GM19468 (cell line): ENCODE results near the gene SNX9.
"Not testable (repeated sequence)": the region's sequence is repeated elsewhere in the genome, so short reads cannot be mapped to it uniquely, and the experiment has no call there.

ENCODE experiments used
- ATAC-seq: cut with Tn5 transposase; IDR thresholded peaks from one replicate; pipeline ENCODE4 v1.9.1; 2021; ENCODE audit warnings: mild to moderate bottlenecking, moderate library complexity, moderate number of reproducible peaks; ENCODE audit not compliant: unreplicated experiment; ENCODE audit errors: extremely low read depth

Gene SNX9

DNA sequence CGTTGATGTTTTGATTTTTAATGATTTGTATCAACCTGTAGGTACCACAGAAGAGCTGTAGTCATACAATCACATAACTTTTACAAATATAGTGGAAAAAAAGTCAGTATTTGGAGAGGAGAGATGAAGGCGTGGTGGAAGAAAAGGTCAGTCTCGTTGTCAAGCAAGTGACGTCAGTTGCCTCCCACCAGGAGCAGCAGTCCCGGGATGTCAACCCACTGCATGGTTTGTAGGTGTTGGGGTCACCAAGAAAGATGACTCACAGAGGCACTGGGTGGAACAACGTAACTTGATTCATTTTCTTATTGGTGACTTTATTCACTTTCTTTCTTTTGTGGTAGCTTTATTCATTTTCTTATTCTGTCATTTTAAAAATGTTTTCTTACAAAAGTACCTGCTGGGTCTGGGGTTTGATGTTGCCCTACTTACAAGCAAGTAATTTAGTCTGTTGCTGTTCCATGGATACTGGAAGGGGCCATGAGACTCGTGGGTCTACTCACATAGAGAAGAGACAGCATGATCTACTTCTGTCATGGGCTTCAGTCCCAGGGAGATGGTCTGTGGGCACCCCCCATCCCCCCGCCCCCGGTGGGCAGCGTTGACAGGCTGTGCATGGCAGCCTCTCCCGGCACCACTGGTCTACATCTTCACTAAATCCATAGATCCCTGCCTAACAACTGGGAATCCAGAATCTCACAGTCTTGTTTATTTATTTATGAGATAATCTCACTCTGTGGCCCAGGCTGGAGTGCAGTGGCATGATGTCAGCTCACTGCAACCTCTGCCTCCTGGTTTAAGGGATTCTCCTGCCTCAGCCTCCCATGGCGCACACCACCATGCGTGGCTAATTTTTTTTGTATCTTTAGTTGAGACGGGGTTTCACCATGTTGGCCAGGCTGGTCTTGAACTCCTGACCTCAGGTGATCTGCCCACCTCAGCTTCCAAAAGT lies 122.2 kb downstream of the SNX9 start:
- no peak for ATAC-seq

DNA sequence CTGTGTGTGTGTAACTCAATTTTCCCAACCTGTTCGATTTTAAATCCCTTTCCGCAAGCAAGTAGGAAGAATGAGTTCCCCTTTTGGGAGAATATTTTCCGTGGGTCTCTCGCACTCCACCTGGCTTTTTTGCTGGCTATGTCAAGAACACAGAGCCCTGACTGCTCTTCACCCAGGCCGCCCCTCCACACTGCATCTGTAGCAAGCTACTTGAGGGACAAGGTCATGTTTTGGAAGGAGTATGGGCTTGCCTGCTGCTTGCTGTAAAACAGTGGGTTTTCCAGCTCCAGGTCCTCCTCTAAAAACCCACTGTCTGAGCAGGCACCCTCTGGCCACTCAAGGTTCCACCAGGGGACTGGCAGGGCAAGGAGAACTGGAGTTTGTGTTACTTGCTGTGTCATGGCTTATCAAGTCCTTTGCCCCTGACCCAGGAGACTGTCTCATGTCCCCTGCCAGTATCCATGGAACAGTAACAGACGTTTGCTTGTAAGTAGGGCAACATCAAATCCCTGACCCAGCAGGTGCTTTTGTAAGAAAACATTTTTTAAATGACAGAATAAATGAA lies 123.1 kb downstream of the SNX9 start:
- ATAC-seq: no peak

- ATAC-seq: no peak
Measured at GRCh38 chr6:157946865-157947532, 124.0 kb downstream of the SNX9 start.

DNA sequence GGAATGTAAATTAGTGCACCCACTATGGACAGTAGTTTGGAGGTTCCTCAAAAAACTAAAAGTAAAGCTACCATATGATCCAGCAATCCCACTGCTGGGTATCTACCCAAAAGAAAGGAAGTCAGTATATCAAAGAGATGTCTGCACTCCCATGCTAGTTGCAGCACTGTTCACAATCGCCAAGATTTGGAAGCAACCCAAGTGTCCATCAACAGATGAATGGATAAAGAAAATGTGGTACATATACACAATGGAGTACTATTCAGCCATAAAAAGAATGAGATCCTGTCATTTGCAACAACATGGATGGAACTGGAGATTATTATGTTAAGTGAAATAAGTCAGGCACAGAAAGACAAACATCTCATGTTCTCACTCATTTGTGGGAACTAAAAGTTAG lies 127.9 kb downstream of the SNX9 start:
- ATAC-seq: not testable (repeated sequence)

DNA sequence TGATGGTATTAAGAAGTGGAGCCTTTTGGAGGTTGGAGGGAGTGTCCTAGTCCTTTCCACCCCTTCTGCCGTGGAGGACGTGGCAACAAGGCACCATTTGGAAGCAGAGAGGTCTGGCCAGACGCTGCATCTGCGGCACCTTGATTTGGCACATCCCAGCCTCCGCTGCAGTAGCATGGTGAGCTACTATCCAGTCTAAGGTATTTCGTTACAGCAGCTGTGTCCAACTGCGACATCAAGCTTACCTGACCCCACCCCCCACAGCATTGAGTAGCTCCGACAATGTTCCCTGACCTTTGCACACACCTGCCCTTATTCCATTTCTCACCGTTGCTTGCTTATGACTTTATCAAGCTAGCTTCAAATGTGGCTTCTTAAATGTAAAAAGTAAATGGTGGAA lies 128.8 kb downstream of the SNX9 start:
- ATAC-seq: no peak

DNA sequence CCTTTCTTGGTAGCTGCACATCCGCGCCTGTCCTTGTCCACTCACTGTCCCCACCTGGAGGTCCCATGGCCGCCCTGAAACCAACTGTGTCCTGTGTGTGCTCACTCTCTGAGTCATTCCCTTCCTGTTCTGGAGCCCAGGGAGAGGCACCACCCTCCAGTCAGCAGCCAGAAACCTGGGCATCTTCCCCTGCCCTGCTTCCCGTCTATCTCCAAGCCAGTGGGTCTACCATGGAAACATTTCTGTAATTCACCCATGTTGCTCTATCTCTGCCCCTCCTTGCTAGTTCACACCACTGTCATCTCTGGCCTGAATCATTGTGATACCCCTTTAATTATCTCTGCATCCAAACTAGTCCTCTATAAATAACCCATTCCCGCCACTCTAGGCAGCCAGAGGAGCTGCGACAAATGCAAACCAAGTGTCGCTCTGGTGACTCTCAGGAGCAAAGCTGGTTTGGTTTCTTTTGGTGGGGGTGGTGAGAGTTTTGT lies 129.9 kb downstream of the SNX9 start:
- no peak for ATAC-seq

DNA sequence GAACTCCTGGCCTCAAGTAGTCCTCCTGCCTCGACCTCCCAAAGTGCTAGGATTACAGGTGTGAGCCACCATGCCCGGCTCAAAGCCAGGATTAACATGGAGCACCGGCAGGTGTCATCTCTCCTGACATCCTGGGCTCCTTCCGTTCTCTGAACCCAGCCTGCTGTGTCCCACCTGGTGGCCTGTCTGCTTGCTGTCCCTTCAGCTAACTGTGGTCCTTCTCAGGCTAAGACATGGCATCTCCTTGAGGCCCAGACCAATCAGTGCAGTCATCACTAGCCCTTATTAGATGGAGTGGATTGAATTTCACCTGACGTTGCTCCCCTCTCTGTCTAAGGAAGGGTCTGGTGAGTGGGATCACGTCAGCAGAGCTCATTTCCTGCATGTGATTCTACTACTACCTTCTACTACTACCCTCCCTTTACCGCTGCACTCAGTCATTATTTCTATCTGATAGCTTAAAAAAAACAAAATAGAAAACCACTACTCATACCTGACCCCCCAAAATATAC lies 130.6 kb downstream of the SNX9 start:
- no peak for ATAC-seq

- no peak for ATAC-seq
Measured at GRCh38 chr6:157954150-157955117, 131.4 kb downstream of the SNX9 start.

- no peak for ATAC-seq
Measured at GRCh38 chr6:157955675-157956074, 132.6 kb downstream of the SNX9 start.

DNA sequence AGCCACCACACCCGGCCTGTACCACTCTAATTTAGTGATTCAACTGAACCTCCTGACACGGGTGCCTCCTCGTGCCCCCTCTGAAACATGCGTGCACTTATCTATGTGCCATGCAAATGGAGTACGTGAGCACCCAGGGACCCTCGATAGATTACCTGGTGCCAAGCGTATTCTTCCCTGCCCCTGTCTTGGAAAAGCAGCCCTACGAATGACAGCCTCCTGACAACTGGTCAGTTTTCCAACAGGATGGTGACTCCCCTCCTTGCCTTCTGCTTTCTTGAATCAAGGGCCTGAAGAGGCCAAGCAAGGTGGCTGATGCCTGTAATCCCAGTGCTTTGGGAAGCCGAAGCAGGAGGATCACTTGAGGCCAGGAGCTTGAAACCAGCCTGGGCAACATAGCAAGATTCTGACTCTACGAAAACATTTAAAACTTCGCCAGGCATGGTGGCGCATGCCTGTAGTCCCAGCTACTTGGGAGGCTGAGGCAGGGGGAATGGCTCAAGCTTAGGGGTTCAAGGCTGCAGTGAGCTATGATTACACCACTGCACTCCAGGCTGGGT lies 133.2 kb downstream of the SNX9 start:
- no peak for ATAC-seq

GRCh38 chr6:157959451-157960227 lies 136.6 kb downstream of the SNX9 start:
- ATAC-seq: no peak

DNA sequence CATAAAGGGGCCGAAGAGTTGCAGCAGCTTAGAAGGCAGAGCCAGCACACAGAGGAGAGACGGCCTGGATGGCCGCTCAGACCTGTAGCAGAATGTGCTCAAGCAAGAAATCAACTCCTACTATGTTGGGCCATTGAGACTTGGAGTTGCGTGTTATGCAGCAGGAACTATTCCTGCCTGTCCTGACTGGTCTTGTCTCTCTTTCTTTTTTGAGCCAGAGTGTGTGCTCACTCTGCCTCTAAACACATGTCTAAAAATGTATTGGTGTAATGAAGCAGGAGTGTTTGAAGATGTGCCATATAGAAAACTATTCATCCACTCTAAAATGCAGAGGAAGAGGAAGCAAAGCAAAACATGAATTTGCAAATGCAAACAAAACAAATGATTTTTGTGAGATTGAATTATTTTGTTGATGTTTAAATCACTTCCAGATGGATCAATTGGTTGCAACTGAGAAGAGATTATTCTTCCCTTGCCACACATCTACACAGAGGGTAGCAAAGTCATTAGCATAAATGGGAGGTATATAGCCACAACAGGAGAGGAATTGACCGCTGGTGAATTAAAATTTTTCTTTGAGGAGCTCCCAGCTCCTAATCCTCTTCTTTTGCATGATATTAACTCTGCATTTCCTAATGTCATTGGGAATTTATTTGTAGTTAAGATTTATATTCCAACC lies 138.2 kb downstream of the SNX9 start:
- ATAC-seq: no peak

- no peak for ATAC-seq
Measured at GRCh38 chr6:157961832-157962575, 139.0 kb downstream of the SNX9 start.

DNA sequence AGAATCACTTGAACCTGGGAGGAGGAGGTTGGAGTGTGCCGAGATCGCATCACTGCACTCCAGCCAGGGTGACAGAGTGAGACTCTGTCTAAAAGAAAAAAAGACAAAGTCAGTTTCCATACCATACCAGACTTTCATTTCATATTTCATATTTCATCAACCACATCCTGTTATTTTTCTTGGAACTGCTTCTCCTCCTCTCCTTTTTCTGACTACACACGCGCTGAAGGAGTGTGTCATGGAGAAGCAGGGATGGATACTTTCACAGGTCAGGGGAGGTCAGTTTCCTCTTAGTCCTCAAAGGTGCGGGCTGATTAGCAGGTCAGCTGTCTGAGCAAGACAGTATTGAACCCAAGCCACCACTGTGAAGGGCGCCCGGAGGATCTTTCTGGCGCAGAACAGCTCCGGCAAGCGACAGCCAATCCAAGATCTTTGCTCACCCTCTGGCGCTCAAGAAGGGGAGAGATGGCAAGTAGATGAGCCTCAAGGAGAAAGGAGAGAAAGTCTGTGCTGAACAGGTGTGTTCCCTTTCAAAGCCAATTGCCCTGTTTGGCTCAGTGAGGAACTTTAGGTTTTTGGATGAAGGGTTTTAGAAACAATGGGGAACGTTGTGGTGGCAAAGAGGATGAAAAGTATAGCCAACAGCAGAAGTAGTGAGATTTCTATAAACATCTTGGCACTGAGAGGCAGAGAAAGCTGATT lies 139.7 kb downstream of the SNX9 start:
- ATAC-seq: no peak

DNA sequence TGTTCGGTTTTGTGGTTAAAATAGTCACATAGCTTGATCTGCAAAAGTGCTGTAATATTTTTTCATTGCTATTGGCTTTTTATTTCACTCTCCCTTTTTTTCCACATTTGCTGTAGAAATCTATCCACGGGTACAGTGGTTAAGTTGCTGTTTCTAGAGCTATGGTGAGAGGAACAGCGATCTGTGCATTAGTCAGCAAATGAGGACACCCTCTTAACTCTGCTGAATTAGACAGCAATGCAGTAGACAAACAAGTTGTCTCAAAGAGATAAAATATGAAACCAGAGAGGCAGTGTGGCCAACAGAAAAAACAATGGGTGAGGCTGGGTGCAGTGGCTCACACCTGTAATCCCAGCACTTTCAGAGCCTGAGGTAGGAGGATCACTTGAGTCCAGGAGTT lies 141.1 kb downstream of the SNX9 start:
- no peak for ATAC-seq

DNA sequence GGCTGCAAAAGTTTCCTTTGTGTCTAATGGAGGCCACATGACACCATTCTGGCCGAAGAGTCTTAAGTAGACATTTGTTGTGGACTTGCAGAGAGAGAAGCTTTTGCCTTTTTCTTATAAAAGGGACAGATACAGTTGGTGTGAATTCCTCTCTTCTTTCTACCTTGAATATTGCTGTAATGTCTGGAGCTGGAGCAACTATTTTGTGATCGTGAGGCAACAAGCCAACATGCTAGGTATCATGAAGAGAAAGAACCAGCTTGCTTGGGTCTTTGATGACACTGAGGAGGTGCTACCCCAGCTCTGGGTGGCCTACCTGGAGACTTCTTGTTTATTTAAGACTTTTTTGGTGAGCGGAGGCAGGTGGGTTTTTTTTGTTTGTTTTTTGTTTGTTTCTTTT lies 142.3 kb downstream of the SNX9 start:
- no peak for ATAC-seq

DNA sequence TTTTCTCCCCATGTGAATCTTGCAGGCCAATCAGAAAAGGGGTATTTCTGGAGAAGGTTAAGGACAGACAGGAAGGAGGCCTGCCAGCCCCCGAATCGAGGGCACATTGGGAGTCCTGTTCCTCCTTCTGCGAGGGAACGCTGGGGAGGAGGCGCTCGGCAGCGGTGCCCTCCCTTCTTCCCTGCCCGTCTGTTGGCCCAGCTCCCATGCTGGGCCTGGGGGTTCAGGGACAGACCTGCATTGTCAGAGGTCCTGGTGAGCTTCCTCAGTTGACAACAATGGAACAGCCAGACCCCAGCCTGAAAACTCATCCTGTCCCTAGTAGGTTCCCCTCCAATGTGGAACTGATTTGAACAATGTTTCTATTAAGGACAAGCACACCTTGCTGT lies 143.5 kb downstream of the SNX9 start:
- ATAC-seq: no peak
